ENCODE data around the gene FAM229A. TPM values are rescaled to one million over a fixed set of nuclear protein-coding genes. Genes with fewer than 3 reads are reported as not detected.

FAM229A gene
- total and polyA plus RNA-seq, 2 experiments from 2014 or later = 3.6 to 4.2 TPM

DNA sequence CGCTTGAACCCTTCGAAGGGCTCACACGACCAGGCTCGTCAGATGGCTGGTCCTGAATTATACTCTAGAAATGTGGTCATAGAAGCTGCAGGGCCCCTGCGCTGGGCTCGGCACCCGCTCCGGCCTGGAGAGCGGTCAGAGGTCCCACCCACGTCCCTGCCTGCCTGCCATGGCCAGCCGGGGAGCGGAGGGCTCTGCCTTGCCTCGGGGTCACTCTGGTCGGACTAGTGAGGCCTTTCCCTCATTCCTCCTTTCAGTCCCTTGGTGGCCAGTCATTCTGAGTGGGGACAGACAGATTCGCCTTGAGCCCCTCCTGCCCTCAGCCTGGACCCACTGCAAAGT, 25.7 kb downstream of the FAM229A start (continued):
- TF ChIP-seq ZNF462 (CRISPR knock-in tag; IDR thresholded peaks at IDR 0.05) (no peak), ZNF331 (CRISPR knock-in tag; IDR thresholded peaks at IDR 0.05; ENCODE audit: low read depth) (no peak), POLR2AphosphoS5 (IDR thresholded peaks at IDR 0.05; ENCODE audit: low read depth) (no peak), NANOG (IDR thresholded peaks at IDR 0.05; ENCODE audit: borderline replicate concordance) (no peak), EZH2phosphoT487 (IDR thresholded peaks at IDR 0.05; ENCODE audit: unreplicated experiment) (no peak), EZH2 (IDR thresholded peaks at IDR 0.05; ENCODE audit: low read depth, unreplicated experiment) (no peak)

- peaks cover 41% of the 10 kb centered on the region for H3K36me3 Mint-ChIP-seq (ENCODE audit: low read depth)
- peaks cover 42% of the 10 kb centered on the region for H3K27me3 Mint-ChIP-seq (ENCODE audit: insufficient read depth, low read depth, poor library complexity)
- H4K20me1 ChIP-seq (replicated peaks; ENCODE audit: insufficient read depth) = peaks cover 31% of the 10 kb centered on the region
- H3K4me3 ChIP-seq = peak within 1 kb of the TSS; percentile 95
- H3K27ac Mint-ChIP-seq = peak within 1 kb of the TSS; percentile 98
- peak within 1 kb of the TSS; percentile 96 for H3K4me3 Mint-ChIP-seq
- peak within 1 kb of the TSS; percentile 98 for H3K4me2 ChIP-seq
- peaks cover 49% of the 10 kb centered on the region for H3K4me1 Mint-ChIP-seq
- H3F3A ChIP-seq (replicated peaks; ENCODE audit: low read depth) = peaks cover 32% of the 10 kb centered on the region
- TF ChIP-seq JUNB (IDR thresholded peaks at IDR 0.05; ENCODE audit: unreplicated experiment) (no peak), POLR2AphosphoS5 (IDR thresholded peaks at IDR 0.05; ENCODE audit: low read depth) (peak; percentile 96)
- H3K4me1 ChIP-seq (ENCODE audit: insufficient read depth) = peaks cover 34% of the 10 kb centered on the region
- DNase-seq (ENCODE audit: low spot score) (peak; percentile 89), ATAC-seq (peak; percentile 32)
- no peaks in the 10 kb centered on the region for H3K9me2 ChIP-seq (ENCODE audit: insufficient read depth)
- H3K36me3 ChIP-seq (ENCODE audit: insufficient read depth) = no peaks in the 10 kb centered on the region; the same call in none of the 2 replicates
- H3K79me2 ChIP-seq (replicated peaks; ENCODE audit: insufficient read depth) = peaks cover 18% of the 10 kb centered on the region
- peak within 1 kb of the TSS; percentile 81 for H3K27ac ChIP-seq (ENCODE audit: low read depth)
- peaks cover 7% of the 10 kb centered on the region; the same call in 1 of the 2 replicates for H3K27me3 ChIP-seq (ENCODE audit: insufficient read depth)
- H2AFZ ChIP-seq = peak within 1 kb of the TSS; percentile 59; the same call in 1 of the 2 replicates
- H3K9me3 Mint-ChIP-seq = peaks cover 5% of the 10 kb centered on the region; the same call in 2 of the 3 replicates
Observed at GRCh38 chr1:32335790-32336590, 26.3 kb downstream of the FAM229A start, which contains the start of gene MARCKSL1. Gene MARCKSL1 (minus strand): TSS chr1:32336233. CDS start chr1:32336033, 200 bp downstream.

Data from GM23338 (cell line).